ENCODE results near the gene ULBP2.
"Not testable (repeated sequence)": the region's sequence is repeated elsewhere in the genome, so short reads cannot be mapped to it uniquely, and the experiment has no call there.

The ULBP2 gene

DNA sequence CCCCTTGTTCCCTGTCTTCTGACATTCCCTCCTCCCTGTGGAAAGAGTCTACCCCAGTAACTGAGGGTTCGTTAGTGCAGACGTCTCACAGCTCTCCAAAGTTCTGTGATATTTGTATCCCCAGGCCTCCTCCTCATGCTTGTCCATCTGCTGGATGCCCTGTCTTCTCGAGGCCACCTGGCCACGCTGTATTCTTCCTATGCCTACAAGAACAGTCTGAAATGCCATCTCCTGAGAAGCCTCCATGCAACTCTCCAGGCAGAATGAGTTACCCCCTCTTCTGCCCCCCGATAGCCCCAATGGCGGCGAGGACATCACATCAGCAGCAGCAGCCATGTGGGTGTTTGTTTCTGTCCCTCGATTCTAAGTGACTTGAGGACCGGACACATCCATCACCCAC is 9.3 kb downstream of the ULBP2 start:
- no peak for DNase-seq (ENCODE audit: low spot score)

DNA sequence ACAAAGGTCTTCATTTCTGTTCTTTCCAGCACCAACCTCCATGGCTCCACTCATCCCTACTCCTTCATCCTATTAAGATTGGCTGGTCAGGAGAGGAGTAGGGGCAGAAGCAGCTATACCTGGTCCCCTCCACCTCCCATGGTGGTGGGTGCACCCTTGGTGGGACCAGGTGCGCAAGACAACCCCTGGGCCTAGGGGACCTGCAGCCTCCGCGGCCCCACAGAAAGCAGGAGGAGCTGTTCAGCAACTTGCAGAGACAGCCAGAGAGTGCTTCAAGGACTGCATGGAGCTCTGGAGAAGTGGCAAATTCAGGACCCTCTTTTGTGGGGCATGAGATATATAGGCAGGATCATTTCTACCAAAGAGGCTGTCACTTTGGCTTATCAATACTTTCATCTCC is 9.8 kb downstream of the ULBP2 start:
- no peak for DNase-seq (ENCODE audit: low spot score)

DNA sequence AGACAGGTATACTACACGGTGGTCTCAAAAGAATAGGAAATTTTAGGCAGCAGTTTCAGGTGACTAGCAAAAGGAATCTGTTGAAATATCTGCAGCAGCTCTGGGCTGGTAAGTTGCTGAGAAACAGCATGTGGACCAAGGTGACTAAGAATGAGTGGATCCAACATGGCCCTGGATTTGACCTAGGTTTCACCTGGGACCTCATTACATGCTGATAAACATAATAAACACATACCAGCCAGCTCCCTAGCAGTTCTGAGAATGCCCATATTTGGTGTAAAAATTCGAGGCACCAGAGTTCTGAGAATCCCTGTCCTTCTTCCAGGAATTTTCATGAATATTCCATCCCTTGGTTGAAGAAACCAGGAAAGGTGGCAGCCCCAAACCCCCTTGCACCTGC is 11.6 kb downstream of the ULBP2 start:
- DNase-seq (ENCODE audit: low spot score): not testable (repeated sequence)

DNA sequence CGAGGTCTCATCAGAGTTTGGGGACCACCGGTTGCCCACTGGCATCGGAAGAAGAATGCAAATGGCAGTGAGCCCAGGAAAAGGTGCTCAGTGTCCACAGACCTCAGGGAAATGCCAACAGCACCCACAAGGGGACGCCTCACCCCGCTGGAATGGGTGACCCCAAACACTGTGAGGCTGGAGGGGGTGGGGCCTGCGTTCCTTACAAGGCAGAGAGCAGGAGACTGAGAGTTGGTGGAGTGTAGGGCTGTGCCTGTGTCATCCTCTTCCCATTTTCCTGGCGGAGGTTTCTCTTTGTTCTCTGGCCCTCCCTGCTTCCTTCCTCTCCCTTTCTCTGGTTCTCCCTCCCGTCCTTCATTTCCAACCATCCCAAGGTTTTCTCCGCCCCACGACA is 12.1 kb downstream of the ULBP2 start:
- DNase-seq (ENCODE audit: low spot score): not testable (repeated sequence)

DNA sequence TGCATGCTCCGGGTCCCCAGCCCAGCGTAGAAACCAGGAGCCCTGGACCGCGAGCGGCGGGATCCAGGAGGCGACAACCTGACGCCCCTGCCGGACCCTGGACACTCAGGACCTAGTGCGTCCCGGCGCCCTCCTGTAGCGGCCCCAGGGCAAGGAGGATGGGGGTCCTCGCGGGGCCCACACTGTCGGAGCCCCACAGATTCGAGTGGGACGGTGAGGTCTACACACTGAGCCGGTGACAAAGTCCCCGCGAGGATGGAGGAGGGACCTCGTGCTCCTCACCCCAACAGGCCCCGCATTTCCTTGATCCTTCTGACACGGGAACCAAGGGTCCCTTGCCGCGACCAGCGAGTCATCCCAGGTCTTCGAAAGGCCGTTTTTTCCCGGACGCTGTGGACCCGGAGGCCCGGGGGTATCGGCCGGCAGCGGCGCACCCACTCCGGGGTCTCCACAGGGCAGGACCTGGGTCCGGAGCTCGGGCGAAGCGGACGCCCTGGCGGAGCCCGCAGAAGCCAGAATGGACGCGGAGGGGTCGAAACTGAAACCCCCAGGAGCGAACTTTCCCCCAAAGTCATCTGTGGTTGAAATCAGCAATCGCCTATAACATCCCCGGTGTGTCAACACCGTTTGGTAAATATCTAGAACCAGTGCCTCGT is 12.6 kb downstream of the ULBP2 start:
- DNase-seq (ENCODE audit: low spot score): not testable (repeated sequence)

DNA sequence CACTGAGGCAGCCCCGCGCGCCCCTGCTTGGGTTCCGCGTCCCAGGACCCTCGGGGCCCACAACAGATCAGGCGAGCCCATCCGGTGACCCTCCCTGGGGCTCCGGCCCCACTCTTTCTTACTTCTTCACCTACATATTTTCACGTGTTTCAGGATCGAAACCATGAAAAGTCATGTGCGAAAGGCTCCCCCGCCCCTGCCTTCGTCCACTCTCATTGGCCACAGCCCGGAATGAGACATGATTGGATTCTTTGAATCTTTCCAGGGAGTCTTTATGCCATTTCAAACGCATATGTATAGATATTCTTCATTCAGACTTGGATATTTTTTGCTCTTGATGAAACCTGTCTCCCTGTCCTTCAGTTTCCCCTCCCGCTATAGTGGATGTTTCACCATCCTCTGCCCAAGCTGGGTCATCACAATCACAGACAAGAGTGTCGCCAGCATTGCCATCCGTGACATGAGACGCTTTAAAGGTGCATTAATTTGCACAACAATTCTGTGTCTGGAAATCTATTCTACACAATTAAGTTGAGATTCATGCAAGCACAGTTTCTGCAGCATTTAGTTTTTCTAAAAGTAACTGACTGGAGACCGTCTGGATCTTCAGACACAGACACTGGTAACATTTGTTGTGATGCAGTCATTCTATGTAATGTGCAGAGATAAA is 13.3 kb downstream of the ULBP2 start:
- DNase-seq (ENCODE audit: low spot score): not testable (repeated sequence)

DNA sequence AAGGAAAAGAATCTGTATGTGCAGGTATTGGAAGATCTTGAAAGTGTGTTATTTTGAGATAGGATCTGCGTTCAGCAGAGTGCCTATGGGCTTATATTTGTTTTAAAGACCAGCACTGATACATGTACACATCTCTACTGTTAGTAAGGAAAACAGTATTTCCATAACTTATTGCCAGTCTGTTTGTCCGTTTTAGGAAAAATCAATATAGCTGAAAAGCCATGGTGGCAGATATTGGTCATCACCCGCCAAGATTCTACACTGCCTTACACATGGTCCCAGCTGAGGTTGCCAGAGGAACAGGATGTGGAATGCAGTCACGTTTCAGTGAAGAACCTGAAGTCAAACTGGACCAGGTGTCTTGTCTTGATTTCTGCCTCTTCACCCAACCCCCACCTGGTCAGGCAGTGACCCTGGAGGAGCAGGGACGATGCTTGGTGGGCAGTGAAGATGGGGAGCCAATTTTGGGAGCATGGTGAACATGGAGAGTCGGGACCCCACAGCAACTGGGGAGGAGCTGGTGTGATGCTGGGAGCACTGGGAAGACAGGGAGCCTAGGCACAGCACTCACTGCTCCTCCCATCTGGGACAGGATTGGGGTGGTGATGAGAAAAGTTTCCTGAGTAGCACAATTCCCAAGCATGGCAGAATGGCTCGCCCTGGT is 14.0 kb downstream of the ULBP2 start:
- DNase-seq (ENCODE audit: low spot score): not testable (repeated sequence)

DNA sequence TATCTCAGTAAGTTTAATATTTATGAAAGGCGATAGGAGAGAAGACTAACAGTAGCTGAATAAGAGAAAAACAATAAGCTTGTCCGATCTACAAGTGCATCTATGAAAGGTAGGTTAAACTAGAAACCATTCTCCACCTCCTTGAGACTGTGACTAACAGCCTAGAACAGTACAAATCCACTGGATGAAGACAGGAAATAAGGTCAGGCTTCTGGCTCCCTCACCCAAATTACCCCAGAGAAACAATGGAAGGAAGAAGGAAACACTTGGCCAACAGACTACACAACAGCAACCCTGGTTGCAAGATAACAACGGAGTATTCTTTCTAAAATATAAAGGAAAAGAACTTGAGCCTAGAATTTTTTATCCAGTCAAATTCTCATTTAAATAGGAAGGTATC is 16.3 kb downstream of the ULBP2 start:
- not testable (repeated sequence) for DNase-seq (ENCODE audit: low spot score)

DNA sequence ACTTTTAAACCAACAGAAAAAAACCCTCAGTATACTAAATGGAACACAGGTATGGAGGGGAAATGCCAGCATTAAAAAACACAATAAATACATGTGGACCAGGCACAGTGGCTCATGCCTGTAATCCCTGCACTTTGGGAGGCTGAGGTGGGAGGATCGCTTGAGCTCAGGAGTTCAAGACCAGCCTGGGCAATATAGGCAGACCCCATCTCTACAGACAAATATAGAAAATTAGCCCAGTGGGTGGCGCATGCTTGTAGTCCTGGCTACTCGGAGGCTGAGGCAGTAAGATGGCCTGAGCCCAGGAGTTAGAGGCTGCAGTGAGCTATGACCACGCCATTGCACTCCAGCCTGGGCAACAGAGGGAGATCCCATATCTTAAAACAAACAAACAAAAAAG is 18.0 kb downstream of the ULBP2 start:
- not testable (repeated sequence) for DNase-seq (ENCODE audit: low spot score)

DNA sequence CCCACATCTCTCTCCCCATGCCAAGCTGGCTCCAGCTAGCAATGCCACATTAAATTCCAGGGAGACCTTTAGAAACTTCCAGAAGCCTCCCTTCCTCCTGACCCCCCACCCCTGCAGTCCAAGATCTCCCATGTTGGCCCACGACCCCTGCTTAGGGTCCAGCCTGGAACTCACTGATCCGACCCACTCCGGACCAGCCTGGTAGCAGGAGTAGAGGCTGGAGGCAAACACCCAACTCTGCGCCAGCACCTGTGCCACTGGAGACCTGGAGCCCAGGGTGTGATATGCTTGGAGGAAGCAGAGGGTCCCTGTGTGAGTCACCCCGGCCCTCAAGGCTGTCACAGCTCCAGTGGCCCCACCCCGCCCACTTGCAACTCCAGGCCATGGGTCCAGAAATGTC is 18.7 kb downstream of the ULBP2 start:
- DNase-seq (ENCODE audit: low spot score): no peak

DNA sequence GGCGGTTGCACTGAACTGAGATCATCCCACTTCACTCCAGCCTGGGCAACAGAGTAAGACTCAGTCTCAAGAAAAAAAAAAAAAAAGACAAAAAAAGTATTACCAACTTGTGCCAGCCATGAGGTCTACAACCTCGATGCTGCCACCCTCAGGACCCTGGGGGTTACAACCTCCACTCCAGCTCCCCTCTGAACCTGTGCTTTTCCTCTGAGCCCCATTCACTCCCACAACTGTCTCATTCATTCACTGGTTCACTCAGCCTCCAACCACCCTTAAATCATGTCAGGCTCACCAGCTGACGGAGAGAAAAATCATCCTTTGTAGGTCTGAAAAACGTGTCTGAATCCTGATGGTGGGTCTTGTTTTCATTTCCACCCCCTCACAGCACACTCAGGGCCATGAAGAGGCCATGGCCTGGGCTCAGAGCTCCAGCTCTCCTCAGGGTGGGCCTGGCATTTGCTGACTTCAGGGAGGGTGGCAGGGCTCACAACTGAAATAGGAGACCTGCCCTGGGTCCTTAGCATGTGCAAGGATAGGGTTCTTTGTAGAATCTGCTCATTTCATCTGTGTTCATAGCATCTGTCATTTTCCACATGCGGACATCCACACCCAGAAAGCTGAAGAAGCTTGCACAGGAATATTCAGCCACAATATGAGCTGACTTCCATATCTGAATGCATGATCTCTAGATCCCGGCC is 20.1 kb downstream of the ULBP2 start:
- DNase-seq (ENCODE audit: low spot score): no peak

DNA sequence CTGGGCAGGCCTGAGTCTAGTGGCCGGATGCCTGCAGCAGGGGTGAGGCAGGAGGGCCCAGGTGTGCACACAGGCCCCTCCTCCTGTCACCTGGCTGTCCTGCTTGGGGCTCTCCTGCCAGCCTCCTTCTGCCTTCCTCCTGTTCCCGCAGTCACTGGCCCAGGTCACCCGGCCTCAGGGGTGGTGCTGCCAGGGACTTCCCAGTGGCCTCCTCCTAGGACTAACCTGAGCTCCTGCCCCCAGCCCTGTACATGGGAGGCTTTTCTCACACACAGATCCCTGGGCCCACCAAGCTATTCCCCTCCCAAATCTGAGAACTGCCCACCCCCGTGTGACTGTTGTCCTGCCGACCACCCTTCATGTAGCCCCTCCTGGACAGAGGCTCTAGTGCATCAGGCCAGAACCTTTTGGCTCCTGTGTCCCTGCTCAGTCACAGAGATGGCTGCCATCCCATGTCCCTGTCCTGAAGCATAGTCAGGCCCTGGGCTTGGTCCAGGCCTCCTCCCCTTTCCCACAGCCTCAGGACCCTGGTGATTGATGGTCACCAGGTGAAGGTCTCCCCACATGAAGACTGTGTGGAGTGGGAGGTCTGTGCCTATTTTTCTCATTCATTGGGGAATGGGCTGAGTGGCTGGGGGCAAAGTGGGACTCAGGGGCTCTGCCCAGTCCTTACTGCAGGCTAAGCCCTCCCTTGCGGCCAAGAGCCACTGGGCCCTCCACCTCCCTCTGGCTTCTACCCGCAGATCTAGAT is 20.8 kb downstream of the ULBP2 start:
- DNase-seq (ENCODE audit: low spot score): no peak

DNA sequence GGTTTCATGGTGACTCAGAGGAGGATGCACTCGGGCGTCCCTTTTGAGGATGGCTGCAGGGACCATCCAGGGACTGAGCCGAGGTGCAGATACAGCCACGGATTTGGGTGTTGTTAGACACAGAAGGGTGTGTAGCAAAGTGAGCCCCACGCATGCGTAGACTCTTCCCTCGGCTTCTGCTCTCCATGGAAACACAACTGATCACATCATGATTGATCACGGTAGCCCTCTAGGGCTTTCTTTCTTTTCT is 21.3 kb downstream of the ULBP2 start:
- DNase-seq (ENCODE audit: low spot score): no peak

DNA sequence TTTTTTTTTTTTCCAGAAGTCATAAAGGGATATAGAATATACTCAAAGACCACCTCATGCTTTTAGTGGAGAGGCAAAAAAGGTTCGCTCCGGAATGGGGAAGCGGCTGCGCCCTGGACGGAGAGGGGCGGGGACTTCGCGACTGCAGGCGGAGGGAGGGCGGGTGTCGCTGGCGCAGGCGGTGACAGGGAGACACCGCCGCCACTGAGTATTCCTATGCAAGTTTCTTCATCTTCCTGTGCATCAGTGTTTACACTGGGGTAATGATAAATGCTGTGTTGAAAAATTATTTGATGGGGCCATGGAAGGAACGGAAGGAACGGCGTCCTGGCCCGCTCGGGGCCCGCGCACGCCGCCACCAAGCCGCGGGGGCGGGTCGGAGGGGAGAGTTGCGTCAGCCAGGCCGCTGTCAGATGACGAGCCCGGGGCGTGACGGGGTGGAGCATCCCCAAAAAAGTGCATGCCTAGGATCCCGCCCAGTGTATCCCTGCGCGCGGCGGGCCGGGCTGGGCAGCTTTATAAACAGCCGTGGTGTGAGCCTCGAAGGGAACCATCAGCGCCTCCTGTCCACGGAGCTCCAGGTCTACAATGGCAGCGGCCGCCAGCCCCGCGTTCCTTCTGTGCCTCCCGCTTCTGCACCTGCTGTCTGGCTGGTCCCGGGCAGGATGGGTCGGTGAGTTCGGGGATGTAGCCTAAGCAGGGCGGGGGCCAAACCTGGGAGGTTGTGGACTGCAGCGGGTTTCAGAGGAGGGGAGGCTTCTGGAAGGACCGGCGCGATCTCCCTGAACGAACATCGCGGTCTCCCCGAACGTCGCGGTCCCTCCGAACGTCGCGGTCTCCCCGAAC is 21.9 kb downstream of the ULBP2 start, which contains the start of gene ULBP1:
Gene ULBP1, plus strand, starts transcription at position 482 of the 846 bp plus-strand sequence. Its CDS starts 107 bp downstream, at position 589.
- DNase-seq (ENCODE audit: low spot score): no peak

DNA sequence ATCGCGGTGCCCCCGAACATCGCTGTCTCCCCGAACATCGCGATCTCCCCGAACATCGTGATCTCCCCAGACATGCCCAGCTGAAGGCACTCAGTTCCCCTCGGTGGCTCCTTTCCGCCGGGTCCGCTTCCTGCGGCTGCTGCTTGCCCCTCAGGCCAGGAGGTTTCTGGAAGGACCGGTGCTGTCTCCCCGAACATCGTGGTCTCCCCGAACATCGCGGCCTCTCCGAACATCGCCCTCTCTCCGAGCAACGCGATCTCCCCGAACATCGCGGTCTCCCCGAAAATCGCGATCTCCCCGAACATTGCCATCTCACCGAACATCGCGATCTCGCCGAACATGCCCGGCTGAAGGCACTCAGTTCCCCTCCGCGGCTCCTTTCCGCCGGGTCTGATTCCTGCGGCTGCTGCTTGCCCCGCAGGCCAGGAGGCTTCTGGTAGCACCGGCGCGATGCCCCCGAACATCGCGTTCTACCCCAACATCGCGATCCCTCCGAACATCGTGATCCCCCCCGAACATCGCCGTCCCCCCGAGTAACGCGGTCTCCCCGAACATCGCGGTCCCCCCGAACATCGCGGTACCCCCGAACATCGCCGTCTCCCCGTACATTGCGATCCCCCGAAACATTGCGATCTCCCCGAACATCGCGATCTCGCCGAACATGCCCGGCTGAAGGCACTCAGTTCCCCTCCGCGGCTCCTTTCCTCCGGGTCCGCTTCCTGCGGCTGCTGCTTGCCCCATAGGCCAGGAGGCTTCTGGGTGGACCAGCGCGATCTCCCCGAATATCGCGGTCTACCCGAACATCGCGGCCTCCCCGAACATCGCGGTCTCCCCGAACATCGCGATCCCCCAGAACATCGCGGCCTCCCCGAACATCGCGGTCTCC is 22.7 kb downstream of the ULBP2 start:
- no peak for DNase-seq (ENCODE audit: low spot score)

DNA sequence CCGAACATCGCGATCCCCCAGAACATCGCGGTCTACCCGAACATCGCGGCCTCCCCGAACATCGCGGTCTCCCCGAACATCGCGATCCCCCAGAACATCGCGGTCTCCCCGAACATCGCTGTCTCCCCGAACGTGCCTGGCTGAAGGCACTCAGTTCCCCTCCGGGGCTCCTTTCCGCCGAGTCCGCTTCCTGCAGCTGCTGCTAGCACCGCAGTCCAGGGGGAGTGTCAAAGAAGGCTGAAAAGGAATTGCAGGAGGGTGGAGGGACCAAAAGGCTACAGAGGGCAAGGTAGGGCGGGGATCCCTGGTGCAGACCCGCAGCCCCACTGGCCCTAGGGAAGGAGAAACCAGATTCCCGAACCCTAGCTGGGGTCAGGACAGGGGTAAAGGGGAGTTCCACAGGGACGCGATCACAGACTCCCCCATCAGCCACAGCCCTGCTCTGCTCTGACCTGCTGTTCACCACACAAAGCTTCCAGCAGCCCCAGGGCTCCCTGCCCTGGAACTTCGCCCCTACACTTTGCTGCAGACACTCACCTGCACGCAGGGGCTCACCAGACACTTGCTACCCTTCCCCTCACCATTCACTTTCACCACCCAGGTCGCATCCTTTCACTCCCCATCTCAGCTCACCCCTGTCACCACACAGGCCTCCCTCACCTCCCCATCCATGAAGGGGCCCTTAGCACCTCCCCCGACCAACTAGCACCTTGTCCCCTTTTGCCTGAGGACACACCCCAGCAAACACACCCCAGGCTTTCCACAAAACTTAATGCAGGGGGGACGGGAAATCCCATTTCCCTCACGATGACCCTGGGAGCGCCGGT is 23.6 kb downstream of the ULBP2 start:
- no peak for DNase-seq (ENCODE audit: low spot score)

DNA sequence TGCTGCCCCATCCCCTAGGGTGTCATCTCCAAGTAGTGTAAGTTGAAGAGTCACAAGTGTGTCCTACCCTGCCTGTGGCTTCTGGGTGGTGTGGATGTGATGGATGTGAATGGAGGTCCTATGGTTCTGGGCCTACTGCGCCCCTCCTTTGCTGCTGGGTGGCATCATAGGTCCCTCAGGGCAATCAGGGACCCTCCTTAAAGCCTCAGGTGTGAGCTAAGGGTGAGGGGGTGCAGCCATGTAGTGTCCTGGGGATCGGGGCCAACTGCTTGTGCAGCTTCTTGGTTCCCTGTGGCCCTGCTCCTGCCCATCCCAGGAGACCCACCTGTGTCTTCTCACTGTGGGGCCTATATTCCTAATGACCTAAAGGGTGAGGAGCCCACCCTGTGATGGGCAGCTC is 24.5 kb downstream of the ULBP2 start:
- not testable (repeated sequence) for DNase-seq (ENCODE audit: low spot score)

DNA sequence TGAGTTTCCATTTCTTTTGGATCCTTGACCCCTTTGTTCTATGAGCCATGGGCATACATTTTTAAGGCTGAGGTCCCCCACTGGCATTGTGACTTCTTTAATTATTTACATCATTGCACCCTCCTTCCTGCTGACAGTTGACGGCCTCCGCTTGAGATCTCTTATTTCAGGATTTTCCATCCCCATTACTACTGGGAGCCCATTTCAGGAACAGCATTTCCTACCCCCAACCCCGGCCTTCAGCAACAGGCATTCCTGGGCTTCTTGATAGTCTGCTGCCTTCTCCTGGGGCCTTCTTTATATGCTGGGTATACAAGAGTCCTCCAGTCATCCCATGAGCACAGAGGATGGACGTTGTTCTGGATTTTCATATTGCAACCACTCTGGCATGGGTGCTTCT is 25.8 kb downstream of the ULBP2 start:
- no peak for DNase-seq (ENCODE audit: low spot score)

DNA sequence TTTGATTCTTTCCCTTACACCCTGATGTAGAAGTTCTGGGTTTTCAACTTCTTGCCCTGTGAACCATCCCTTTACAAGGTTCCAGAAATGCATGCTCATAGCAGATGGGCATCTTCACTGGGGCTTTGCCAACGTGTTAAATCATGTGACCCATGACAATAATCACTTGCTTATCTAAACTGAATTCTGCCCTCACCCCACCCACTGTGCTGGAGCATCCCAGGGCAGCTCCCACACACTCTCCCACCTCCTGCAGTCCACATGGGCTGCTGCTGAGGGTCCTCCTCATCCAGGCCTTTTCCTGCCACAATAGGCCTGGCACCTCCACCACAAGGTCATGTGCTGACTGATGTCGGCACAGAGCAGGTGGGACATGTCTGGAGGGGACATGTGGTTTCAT is 26.2 kb downstream of the ULBP2 start:
- not testable (repeated sequence) for DNase-seq (ENCODE audit: low spot score)

Measured in putamen (tissue), 1 donor.